Astrocyte (in vitro differentiated cells and primary cell): Measurements from ENCODE around the gene UBXN4. TPM values are rescaled to one million over a fixed set of nuclear protein-coding genes. Genes with fewer than 3 reads are reported as not detected.

Experiments
- DNase-seq: peaks from one replicate; pipeline ENCODE4 v3.0.0-alpha.2; 2010; ENCODE audit warnings: low read depth
- FAIRE-seq: peaks from 2 replicates; lab custom pipeline; 2011; peaks lifted over from hg19 to GRCh38; lab: Jason Lieb, UNC
- H2AFZ ChIP-seq: 2 replicates; pipeline ENCODE4 v1.6.0; 2012; ENCODE audit warnings: low read depth, low read length, inconsistent platforms
- H3K27ac ChIP-seq: 2 replicates; pipeline ENCODE4 v1.5.1; 2011; ENCODE audit warnings: low read depth, low read length, inconsistent platforms
- H3K27me3 ChIP-seq: 2 replicates; pipeline ENCODE4 v1.6.0; 2011; ENCODE audit warnings: low read length, inconsistent platforms; ENCODE audit not compliant: insufficient read depth
- H3K36me3 ChIP-seq: 2 replicates; pipeline ENCODE4 v1.5.1; 2011; ENCODE audit warnings: low read length, inconsistent platforms; ENCODE audit not compliant: insufficient read depth
- H3K4me1 ChIP-seq: 2 replicates; pipeline ENCODE4 v1.5.1; 2011; ENCODE audit warnings: low read length, inconsistent platforms; ENCODE audit not compliant: insufficient read depth
- H3K4me2 ChIP-seq: 2 replicates; pipeline ENCODE4 v1.6.0; 2012; ENCODE audit warnings: low read length, inconsistent platforms
- H3K4me3 ChIP-seq: 2 replicates; pipeline ENCODE4 v1.5.1; 2011; ENCODE audit warnings: low read depth, mild to moderate bottlenecking, low read length, inconsistent platforms; ENCODE audit not compliant: insufficient read depth
- H3K79me2 ChIP-seq: 2 replicates; pipeline ENCODE4 v1.6.0; 2012; ENCODE audit warnings: mild to moderate bottlenecking, low read length, inconsistent platforms; ENCODE audit not compliant: insufficient read depth
- H3K9ac ChIP-seq: 2 replicates; pipeline ENCODE4 v1.6.0; 2012; ENCODE audit warnings: mild to moderate bottlenecking, low read length, inconsistent platforms
- H3K9me3 ChIP-seq: 2 replicates; pipeline ENCODE4 v1.5.1; 2012; ENCODE audit warnings: low read depth, mild to moderate bottlenecking, low read length, inconsistent platforms; ENCODE audit not compliant: insufficient read depth
- H4K20me1 ChIP-seq: 2 replicates; pipeline ENCODE4 v1.6.0; 2012; ENCODE audit warnings: low read length, inconsistent platforms; ENCODE audit not compliant: insufficient read depth
- H3K27ac Mint-ChIP-seq: one replicate; pipeline ENCODE4 v1.8.0; 2021; ENCODE audit warnings: mild to moderate bottlenecking, mixed read lengths; ENCODE audit not compliant: unreplicated experiment
- H3K27me3 Mint-ChIP-seq: one replicate; pipeline ENCODE4 v1.8.0; 2021; ENCODE audit warnings: low read depth, mixed read lengths; ENCODE audit not compliant: unreplicated experiment
- H3K36me3 Mint-ChIP-seq: one replicate; pipeline ENCODE4 v1.8.0; 2021; ENCODE audit warnings: low read depth, mixed read lengths; ENCODE audit not compliant: unreplicated experiment
- H3K4me1 Mint-ChIP-seq: one replicate; pipeline ENCODE4 v1.8.0; 2021; ENCODE audit warnings: low read depth, mixed read lengths; ENCODE audit not compliant: unreplicated experiment
- H3K4me3 Mint-ChIP-seq: one replicate; pipeline ENCODE4 v1.8.0; 2021; ENCODE audit warnings: mild to moderate bottlenecking, moderate library complexity, mixed read lengths; ENCODE audit not compliant: unreplicated experiment
- H3K9me3 Mint-ChIP-seq: one replicate; pipeline ENCODE4 v1.8.0; 2021; ENCODE audit warnings: mild to moderate bottlenecking, mixed read lengths; ENCODE audit not compliant: unreplicated experiment
- EZH2 ChIP-seq: IDR thresholded peaks from 2 replicates; pipeline ENCODE4 v1.6.1; 2012; ENCODE audit warnings: mild to moderate bottlenecking, low read length, inconsistent platforms; ENCODE audit not compliant: insufficient read depth
- total RNA-seq: library from RNA; stranded (reverse); gene quantifications from 2 replicates; pipeline ENCODE4 v1.2.1, GENCODE V29; 2021
- TF ChIP-seq, protein P1 (sequence below): IDR thresholded peaks from 2 replicates; pipeline ENCODE4 v1.5.1; 2011; ENCODE audit warnings: low read depth, mild to moderate bottlenecking, inconsistent platforms, low read length, moderate library complexity; ENCODE audit not compliant: insufficient read depth

Gene UBXN4
- total RNA-seq, 1 donor from 2014 or later: 79.4 TPM

DNA sequence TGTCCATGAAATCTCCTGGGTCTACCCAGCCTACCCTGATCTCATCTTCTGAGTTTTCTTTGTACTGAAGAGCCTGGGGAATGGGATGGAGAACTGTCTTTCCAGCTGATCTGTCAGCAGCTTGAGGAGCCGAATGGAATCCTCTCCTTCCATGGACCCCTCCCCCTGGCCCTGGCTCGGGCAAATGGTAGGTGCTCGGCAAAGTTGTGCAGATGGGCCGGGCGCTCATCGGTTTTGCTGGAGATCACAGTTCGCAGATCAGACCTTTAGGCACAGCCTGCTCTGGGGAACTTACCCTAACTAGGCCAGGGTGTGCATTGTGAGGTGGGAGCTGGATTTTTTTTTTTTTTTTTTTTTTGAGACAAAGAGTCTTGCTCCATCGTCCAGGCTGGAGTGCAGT lies 55.0 kb downstream of the UBXN4 start:
- Mint-ChIP-seq H3K4me1 (peaks cover 10% of the 10 kb centered on the region), H3K27ac (no peak overlapping the region), H3K27me3 (peaks cover 2% of the 10 kb centered on the region), H3K4me3 (no peak overlapping the region), H3K36me3 (no peaks in the 10 kb centered on the region), H3K9me3 (peaks cover 2% of the 10 kb centered on the region)
- Histone ChIP-seq H3K4me1 (peaks cover 3% of the 10 kb centered on the region), H3K9ac (no peak overlapping the region), H3K27ac (no peak overlapping the region), H4K20me1 (no peaks in the 10 kb centered on the region), H3K4me2 (no peak overlapping the region), H3K4me3 (no peak overlapping the region), H3K9me3 (peaks cover 10% of the 10 kb centered on the region), H3K27me3 (no peaks in the 10 kb centered on the region), H2AFZ (no peak overlapping the region), H3K79me2 (no peaks in the 10 kb centered on the region), H3K36me3 (no peaks in the 10 kb centered on the region)
- no peak for DNase-seq
- TF ChIP-seq EZH2: no peak
- TF ChIP-seq, protein P1, sequence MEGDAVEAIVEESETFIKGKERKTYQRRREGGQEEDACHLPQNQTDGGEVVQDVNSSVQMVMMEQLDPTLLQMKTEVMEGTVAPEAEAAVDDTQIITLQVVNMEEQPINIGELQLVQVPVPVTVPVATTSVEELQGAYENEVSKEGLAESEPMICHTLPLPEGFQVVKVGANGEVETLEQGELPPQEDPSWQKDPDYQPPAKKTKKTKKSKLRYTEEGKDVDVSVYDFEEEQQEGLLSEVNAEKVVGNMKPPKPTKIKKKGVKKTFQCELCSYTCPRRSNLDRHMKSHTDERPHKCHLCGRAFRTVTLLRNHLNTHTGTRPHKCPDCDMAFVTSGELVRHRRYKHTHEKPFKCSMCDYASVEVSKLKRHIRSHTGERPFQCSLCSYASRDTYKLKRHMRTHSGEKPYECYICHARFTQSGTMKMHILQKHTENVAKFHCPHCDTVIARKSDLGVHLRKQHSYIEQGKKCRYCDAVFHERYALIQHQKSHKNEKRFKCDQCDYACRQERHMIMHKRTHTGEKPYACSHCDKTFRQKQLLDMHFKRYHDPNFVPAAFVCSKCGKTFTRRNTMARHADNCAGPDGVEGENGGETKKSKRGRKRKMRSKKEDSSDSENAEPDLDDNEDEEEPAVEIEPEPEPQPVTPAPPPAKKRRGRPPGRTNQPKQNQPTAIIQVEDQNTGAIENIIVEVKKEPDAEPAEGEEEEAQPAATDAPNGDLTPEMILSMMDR: no peak
- no peak for FAIRE-seq

- FAIRE-seq: no peak
- peaks cover 5% of the 10 kb centered on the region for H3K9me3 Mint-ChIP-seq
- no peak overlapping the region for H3K4me3 Mint-ChIP-seq
Observed at GRCh38 chr2:135797497-135798274, 56.0 kb downstream of the UBXN4 start.

More at GRCh38 chr2:135797497-135798274, 56.0 kb downstream of the UBXN4 start:
- Histone ChIP-seq H3K4me2 (no peak overlapping the region), H2AFZ (peak overlapping the region; percentile 32), H3K27me3 (no peaks in the 10 kb centered on the region), H3K4me1 (no peaks in the 10 kb centered on the region), H3K79me2 (no peaks in the 10 kb centered on the region), H3K36me3 (no peaks in the 10 kb centered on the region), H3K27ac (no peak overlapping the region), H3K9ac (no peak overlapping the region), H3K4me3 (no peak overlapping the region), H3K9me3 (peaks cover 10% of the 10 kb centered on the region), H4K20me1 (no peaks in the 10 kb centered on the region)
- peak; percentile 43 for DNase-seq
- peak overlapping the region; percentile 69 for H3K27ac Mint-ChIP-seq
- peaks cover 2% of the 10 kb centered on the region for H3K27me3 Mint-ChIP-seq
- TF ChIP-seq, protein P1: peak; percentile 94
- TF ChIP-seq EZH2: no peak
- H3K4me1 Mint-ChIP-seq: peaks cover 3% of the 10 kb centered on the region
- no peaks in the 10 kb centered on the region for H3K36me3 Mint-ChIP-seq
